Limb (tissue), 2 donors: ENCODE data around the gene NTM.

ENCODE experiments used
- DNase-seq, 2 donors: peaks; one replicate each; pipeline ENCODE4 v3.0.0-alpha.2; 2016; ENCODE audit errors: extremely low spot score in 2 of 2

NTM gene

DNA sequence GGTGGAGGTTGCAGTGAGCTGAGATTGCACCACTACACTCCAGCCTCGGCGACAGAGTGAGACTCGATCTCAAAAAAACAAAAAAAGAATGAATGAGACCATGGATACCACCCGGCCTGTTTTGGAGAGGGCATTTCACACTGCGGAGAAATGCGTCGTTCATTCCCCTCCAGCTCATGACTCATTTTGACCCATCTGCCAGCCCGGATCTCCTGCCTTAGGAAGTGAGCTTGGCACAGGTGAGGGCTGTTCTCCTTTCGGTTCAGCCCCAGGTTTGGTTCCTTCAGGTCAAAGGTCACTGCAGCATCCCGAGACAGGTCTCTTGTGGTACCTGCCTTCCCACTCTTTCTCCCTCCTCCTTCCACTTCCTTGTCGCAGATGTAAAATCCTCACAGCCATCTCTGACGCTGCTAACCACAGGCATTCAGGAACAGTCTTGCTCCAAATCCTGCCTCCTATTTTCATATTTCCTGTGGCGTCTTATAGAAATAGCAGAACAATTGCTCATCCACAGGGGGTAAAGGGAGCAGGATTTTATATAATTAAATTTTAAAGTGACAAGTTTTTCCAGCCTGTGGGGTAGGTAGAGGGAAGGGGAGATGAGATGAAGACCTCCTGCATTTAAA lies 517.9 kb downstream of the NTM start:
- no peak for DNase-seq

DNA sequence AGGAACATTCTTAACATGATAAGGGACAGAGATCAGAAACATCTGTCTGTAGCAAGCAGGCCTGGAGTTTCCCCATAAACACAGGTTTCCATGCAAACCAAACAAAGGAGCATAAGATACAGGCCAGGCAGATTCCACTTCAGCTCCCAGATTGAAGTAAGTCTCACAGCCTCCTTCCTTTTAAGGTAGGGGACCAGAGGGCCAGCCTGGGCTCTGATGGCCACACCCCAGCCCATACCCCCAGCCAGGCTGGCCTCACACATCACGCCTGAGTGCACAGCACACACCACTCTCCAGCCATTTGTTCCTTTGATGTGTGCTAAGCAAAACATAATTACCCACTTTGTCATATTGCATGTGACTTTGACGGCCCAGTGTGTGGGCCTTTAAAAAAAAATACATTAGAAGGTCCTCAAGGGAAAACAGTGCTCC lies 518.7 kb downstream of the NTM start:
- peak; percentile 45 to 79 for DNase-seq

DNA sequence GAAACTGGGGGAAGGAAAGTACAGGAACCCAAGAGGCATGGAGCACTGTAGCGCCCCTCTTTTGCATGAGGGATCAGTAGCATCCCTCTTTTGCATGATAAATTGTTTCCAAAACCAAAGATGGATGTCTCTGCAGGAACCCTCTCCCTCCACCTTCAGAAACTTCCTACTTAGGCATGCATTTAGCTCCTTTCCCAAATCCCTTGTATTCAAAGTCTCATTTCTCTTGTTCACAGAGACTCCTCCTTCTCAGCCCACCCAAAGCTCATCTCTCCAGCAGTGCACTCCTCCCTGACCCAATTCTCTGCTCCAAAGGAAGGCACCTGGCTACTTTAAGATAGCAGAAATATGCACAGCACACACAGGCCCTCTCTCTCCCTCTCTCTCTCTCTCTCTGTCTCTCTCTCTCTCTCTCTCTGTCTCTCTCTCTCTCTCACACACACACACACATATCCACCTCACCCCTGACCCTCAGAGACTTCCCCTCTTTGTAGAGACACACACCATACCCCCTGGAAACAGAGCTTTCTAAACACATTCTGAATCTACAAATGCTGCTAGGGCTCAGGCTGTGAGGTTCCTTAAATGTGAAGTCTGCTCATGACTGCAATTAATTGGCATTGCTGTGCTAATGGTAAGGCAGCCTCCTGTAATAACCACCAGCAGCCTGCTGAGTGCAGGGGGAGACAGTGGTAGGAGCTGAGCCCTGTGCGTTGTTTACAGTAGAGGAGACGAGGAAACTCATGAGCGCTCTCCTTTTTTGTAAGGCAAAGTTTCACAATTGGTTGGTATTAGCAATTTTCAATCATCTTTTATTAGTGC lies 519.6 kb downstream of the NTM start:
- no peak for DNase-seq

DNA sequence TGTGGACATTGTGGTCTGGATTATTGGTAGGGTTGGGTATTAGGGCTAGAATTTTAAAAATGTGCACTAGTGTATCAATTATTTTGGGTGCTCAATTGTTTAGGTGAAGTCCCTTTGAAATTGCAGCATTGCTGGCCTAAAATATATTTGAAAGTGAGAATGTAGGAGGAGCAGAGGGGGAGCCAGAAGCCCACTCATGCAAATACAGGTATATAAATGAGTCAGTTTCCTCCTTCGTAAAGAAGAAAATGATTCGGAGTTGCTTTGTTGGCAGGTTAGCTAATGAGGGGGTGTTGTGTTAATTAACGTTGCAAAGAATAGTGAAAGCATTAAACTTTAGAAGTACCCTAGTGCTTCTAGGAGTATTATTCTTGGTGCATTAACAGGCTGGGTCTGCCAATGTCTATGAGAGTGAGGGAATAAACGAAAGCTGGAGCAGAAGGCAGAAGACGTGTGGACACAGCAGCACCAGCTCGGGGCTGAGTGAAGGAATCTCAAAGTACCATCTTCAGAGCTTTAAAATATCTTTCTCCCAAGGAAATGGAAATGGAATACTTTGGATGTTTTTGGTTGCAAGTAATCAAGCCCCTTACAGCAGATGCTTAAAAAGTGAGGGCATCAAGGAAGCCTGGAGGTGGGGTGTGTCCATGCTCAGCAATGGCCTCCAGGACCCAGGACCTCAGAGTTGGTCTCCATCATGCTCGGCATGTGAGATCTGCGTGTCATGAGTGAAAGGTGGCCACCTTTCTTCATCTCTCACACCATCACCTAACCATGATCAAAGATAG lies 522.9 kb downstream of the NTM start:
- DNase-seq: no peak

DNA sequence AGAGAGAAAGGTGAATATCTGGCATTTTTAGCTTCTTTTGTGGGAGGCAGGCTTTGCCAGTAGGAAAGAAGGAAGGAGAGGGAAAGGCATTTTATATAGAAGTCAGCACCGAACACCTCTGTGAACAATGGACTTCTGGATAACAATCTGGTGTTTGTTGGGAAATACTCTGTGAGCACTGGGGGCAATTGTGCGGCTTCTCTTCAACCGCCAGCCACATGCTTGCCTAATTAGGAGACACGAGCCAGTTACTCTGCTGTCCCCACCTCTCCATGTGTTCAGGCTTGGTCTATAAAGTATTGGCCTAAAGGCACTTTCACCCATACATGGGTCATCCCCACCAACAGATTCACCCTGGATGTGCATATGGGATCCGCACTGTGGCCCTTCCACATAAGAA lies 523.6 kb downstream of the NTM start:
- DNase-seq: no peak

DNA sequence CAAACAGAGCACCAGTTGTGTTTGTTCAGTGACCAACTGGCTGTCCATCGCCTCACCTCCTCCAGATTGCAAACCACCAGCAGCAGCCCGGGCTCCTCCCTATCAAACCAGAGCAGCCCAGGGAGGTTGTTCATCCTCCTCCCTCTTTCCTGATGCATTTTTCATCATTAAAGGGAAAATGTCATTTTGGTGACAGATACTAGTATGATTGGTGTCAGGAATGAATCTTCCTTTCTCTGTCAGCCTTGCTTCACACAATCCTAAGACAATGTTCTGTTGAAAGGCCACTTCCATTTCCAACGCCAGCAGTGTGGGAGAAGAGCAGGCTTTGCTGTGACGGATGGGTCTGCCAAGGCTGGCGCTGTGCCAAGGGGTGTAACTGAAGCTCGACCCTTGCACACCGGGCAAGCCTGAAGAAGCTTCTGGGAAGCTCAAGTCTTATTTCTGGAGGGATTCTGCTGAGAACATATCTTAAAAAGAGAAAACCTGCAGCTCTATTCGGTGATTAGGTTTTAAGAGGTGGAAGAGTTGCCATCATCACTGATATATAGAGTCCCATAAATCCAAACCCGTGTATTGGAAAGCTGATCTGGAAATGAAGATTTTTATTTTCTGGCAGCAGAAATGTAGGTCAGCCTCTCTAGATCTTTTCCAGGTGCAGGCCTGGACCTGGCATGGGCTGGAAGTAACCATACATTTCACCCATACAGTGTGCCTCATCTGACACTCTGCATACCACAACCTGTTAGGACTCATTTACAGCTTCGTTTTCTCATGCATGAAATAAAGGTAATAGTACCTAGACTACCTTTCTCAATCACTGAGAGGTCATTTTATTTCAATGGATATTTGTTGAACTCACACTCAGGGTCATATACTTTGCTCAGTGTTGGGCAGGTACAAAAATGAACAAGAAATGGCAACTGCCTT lies 524.5 kb downstream of the NTM start:
- DNase-seq: no peak

DNA sequence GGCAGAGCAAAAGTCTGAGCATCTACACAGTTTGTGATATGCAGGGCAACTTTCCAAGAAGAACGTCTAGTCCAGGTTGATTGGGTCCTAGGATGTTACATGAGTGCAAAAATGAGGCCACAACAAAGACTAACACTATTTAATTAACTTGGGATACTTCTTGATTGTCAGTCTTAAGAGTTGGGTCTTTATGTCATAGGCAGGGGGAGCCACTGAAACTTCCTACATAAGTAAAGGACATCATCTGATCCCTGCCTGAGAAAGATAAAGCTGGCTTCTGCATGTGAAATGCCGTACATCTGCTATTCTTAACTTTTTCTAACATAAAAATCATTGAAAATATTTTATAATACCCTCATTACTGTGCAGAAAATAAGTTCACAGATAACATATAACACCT lies 525.5 kb downstream of the NTM start:
- DNase-seq: no peak

DNA sequence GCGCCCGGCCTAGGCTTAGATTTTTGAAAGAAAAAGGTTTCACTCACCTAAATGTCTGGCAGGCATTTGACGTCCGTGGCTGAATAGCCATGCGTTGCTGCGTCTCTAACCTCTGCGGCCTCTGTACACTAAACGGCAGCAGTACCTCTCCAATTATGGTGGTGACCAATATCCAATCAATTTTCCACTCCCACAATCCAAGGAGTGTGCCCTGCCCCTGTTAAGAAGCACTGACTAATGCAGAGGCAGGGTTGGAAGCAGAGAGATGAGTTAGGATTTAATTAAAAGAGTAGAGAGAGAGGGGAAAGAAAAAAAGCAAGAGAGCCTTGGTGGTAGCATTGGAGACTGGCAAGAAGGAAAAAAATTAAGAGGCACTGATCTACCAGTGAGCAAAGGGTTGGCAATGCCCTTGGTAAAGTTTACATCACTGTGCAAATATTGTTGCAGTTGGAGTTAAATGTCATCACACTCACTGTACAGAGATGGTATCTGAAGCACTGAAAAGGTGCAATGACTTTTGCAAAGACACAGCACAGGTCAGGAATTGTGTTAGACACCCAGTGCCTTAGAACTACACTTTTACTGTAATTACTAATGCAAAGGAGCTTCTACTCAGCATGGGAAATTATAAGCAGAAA lies 526.7 kb downstream of the NTM start:
- DNase-seq: no peak

DNA sequence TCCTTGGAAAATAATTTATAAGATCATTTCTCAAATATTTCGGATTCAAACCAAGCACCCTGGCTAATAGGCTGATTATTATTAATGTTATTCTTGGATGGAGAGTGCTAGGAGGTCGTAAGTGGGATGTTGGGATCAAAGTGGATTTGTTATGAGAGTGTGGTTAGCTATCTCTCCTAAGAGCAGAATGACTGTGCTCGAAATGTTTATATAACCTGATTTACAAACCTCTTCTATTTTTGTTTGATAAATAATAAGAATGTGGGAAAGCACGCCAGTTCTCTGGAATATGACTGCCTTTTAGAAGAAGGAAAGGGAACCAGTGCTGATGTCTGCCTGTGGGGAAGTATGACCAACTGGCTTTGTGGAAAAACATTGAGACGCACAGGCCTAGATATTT lies 527.5 kb downstream of the NTM start:
- no peak for DNase-seq

DNA sequence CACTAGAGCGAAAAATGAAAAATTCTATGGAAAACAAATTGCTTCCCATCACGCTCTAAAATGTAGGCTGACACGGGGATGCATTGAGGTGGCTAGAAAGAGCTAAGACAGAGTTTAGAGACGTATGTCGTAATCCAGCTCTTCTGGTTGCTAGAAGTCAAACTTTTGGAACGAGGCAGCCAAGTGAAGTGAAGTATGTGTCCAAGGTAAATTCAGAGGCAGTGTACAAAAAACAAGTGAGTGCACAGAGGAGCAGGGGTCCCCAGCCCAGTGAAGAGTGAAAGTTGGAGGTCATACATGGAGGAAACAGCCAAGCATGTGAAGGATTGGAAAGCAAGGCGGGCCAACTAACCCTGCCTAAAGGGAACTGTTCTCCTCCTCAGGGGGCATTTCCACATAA lies 528.5 kb downstream of the NTM start:
- no peak for DNase-seq

DNA sequence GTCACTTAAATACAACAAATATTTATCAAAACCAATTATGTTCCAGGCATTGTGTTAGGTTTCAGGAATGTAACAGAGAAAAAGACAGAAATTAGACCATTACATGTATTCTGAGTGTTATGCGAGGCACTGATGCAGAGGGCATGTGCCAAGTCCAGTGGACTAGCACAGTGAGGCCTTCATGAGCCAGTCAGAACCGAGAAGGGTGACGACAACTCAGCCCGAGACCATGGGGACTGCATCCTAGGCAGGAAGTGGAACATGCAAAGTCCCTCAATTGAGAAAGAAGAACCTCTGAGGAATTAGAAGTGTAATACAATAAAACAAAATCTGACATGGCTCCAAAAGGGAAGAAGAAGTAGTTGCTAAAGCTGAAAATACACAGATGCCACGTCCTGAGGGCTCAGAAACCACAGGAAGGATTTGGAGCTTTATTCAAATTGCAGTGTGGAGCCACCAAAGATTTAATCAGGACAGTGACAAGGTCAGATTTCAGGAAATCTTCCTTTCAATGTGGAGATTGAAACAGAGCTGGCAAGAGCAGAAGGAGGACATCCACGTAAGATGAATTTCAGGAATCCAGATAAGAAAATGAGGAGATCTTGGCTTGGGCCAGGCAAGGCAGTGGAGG lies 529.6 kb downstream of the NTM start:
- DNase-seq: no peak

DNA sequence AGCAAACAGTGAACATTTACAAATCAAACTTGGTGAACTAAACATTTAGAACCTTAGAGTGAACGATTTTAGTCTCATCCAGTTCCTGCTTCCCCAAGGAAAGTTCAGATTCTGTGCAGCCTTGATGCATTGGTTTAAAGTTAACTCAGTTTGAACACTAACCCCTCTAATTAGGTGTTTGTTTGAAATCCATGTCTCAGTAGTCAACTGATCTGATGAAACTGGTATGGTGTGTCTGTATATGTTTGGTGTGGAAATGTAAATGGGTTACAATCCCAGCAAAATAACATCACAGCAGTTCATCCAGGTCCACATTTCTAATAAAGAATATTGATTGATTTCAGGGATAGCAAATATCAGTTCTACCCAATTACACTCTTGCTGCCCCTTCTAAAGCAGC lies 532.0 kb downstream of the NTM start:
- no peak for DNase-seq

DNA sequence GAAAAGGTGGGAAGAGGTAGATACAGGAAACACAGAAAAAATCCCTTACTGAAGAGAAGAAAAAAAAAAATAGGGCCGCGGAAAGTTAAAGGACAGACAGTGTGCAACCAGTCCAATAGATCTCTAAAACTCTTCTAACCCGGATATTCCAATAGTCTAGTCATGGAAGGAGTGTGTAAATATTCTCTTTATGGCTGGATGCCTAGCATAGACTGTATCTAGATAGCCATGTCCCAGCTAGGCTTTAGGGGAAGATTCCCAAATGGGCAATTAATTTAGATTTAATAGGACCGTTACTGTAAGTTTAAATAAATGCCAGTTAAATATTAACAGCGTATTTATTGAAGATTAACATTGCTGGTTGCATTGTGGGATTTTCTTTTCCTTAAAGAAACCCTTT lies 532.7 kb downstream of the NTM start:
- no peak for DNase-seq

DNA sequence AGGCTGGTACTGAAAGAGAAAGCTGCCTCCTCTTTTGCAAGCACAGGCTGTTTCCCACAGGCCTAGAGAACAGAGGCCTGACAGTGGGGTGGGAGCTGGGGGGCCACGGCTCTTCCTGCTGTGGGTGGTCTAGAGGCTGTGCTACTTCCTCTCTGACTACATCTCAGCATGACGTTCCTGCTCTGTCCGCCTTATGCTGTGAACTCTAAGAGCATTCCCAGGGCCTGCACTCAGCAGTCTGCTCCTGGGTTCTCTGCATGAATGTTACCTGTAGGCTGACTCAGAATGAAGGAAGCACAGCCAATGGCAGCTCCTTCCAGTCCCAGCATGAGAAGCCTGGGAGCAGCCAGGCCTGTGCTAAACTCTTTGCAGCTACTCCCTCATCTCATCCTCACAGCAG lies 534.3 kb downstream of the NTM start:
- no peak for DNase-seq

DNA sequence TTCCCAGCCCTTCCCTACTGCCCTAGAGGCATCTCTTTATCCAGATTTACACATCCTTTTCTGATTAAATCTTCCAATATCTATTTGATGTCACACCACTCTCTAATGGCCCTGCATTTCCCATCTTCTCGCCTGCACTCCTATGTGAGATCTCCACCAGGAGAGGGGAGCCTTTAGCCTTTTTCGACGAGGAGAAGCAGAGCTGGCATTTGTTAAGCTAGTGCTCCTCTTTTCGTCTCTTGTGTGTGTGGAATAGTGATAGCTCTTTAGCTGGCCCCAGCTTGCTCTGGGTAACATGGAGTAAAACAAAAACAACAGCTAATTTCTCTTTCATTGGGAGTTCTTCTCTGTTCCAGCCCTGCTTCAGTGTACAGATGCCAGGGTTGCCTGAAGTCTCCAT lies 536.5 kb downstream of the NTM start:
- peak in 1 of 2 donors; percentile 51 for DNase-seq

DNA sequence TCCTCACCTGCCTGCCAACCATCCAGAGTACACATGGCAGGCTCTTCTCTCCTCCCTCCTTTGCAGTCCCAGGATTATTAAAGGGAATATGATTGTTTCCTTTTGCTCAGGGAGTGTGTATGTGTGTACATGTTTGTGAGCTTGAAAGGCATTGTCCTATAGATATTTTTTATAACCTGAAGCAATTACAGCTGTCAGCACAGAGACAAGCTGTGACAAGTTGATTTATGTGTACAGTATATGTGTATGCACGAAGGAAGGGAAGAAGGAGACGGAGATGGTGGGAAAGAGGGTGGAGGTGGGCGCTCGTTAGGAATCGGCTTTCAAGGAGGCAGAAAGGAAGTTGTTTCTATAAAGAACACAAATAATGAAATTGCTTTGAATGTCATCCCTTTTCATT lies 537.0 kb downstream of the NTM start:
- DNase-seq: no peak

DNA sequence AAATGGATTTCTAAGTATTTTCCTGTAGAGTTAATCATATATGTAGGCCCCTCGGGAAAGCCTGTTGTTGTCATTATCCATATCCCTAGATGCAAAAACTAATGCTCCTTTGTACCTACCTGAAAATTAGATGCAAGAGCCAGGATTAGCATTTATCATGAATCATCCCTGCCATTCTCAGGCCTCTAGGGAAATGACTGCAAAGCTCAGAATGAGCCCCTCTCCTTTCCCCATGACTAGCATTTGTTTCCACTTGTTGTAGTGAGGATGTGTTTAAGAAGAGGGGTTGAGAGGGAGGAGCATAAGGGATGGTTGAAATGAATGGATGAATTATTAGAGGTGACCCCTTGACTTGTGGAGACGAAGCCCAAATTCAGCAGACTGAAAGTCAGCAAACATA lies 537.9 kb downstream of the NTM start:
- DNase-seq: no peak

DNA sequence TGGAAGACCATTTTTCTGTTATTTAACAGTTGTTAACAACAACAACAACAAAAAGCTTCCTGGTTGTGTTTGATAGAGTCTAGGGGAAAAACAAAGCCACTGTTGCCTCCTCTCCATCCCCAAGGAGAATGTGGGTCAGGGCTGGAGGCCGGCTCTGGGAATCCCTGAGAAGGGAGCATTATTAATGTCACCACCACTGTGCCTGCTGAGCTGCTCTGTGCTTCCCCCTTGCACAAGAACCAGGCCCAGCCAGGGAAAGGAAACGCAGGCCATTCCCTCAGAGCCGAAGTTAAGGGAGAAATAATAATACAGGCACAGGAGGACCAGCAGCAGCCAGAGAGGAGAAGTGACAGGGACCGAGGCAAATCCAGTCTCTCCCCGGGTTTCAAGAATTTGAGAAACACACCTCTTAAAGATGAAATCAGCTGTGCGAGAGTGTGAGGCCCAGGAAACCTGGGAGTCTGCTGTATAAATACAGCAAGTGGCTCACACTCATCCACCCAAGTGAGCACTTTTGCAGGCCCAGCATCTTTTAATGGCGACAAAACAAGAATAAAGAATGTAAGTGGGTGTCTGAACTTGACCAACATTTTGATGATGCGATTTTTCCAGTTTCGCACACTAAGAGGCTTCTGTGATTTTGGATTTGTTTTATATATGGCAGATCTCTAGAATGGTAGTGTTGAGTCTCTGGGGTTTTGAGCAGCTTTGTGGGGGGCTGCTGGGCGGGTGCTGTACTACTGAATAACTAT lies 539.2 kb downstream of the NTM start:
- DNase-seq: no peak

DNA sequence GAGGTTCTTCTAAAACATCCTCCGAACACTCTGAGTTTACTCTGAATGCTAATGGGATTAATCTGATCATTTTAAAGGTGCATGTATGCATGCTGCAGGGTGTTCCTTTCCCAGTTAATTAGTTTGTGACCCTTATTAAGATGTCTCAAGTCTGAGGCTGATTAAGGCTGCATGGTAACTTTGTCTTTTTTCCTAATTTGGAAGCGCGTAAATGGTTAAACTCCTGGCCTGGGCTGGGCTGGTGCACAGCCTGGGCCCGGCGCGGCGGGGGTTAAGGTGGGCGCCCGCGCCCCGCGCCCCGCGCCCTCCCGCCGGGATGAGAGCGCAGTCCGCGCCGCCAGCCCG lies 539.7 kb downstream of the NTM start:
- no peak for DNase-seq
